PC-9 (cell line): ENCODE data around the gene ETFA. TPM values are rescaled to one million over a fixed set of nuclear protein-coding genes. Genes with fewer than 3 reads are reported as not detected.
"Not testable (repeated sequence)": the region's sequence is repeated elsewhere in the genome, so short reads cannot be mapped to it uniquely, and the experiment has no call there.

ENCODE experiments used
- BruUV-seq: library from RNA; stranded (reverse); fragments of 400-500 nt; replicated peaks from 2 replicates; lab custom pipeline; 2021; lab: Mats Ljungman, UMichigan
- CTCF ChIA-PET: fragments of 300-600 bp; sonication (Branson Sonifier 250); formaldehyde crosslinking; loops from one replicate; lab custom pipeline; 2022; ENCODE audit warnings: antibody characterized with exemption; lab: Charles Lee
- POLR2A ChIA-PET: fragments of 300-600 bp; sonication (Branson Sonifier 250); formaldehyde crosslinking; loops from one replicate; lab custom pipeline; 2022; ENCODE audit warnings: antibody characterized with exemption; ENCODE audit not compliant: unreplicated experiment; lab: Charles Lee
- DNase-seq, 2 experiments: peaks; one replicate each; pipeline versions ENCODE4 v3.0.0 to v3.0.0-alpha.2; 2015 to 2022; ENCODE audit warnings: mixed read lengths in 1 of 2
- H2AFZ ChIP-seq: fragments of 200-600 bp; sonication (generic); 2 replicates; pipeline ENCODE4 v1.8.1; 2017; ENCODE audit warnings: antibody characterized with exemption
- H3F3A ChIP-seq: fragments of 200-600 bp; sonication (generic); 2 replicates; pipeline ENCODE4 v1.8.1; 2017; ENCODE audit warnings: antibody characterized with exemption, mild to moderate bottlenecking, low read depth; ENCODE audit not compliant: insufficient read depth
- H3K27ac ChIP-seq: fragments of 200-600 bp; sonication (generic); 2 replicates; pipeline ENCODE4 v1.6.1; 2016; ENCODE audit warnings: mixed run types
- H3K27me3 ChIP-seq: fragments of 200-600 bp; sonication (generic); 2 replicates; pipeline ENCODE4 v1.6.1; 2016; ENCODE audit warnings: low read depth, mixed run types; ENCODE audit not compliant: insufficient read depth
- H3K36me3 ChIP-seq: fragments of 200-600 bp; sonication (generic); 2 replicates; pipeline ENCODE4 v1.6.1; 2016; ENCODE audit warnings: low read depth, mixed run types
- H3K4me1 ChIP-seq: fragments of 200-600 bp; sonication (generic); replicated peaks from 2 replicates; pipeline ENCODE4 v1.6.1; 2016; ENCODE audit warnings: mixed run types; ENCODE audit not compliant: insufficient read depth
- H3K4me2 ChIP-seq: fragments of 200-600 bp; sonication (generic); 2 replicates; pipeline ENCODE4 v1.6.1; 2017; ENCODE audit warnings: mixed run types
- H3K4me3 ChIP-seq: fragments of 200-600 bp; sonication (generic); 2 replicates; pipeline ENCODE4 v1.6.1; 2016; ENCODE audit warnings: mixed run types
- H3K79me2 ChIP-seq: fragments of 200-600 bp; sonication (generic); 2 replicates; pipeline ENCODE4 v1.6.1; 2017; ENCODE audit warnings: low read depth, mixed run types
- H3K9me2 ChIP-seq: fragments of 200-600 bp; sonication (generic); 2 replicates; pipeline ENCODE4 v1.8.1; 2017; ENCODE audit warnings: mild to moderate bottlenecking; ENCODE audit not compliant: insufficient read depth
- H3K9me3 ChIP-seq: fragments of 200-600 bp; sonication (generic); 2 replicates; pipeline ENCODE4 v1.8.1; 2016; ENCODE audit warnings: low read depth; ENCODE audit not compliant: insufficient read depth
- H4K20me1 ChIP-seq: fragments of 200-600 bp; sonication (generic); 2 replicates; pipeline ENCODE4 v1.8.1; 2017; ENCODE audit not compliant: insufficient read depth
- EZH2 ChIP-seq: fragments of 200-600 bp; sonication (generic); IDR thresholded peaks from 2 replicates; pipeline ENCODE4 v1.8.0; 2017; ENCODE audit warnings: antibody characterized with exemption, low read depth
- intact Hi-C: fragments of 100-400 bp; cut with micrococcal nuclease; formaldehyde crosslinking; loops from one replicate; pipeline ENCODE4 v1.10.0; 2022; ENCODE audit not compliant: unreplicated experiment
- total RNA-seq: library from RNA; stranded (reverse); gene quantifications from 2 replicates; pipeline ENCODE4 v1.2.3, GENCODE V29; 2021
- TF ChIP-seq, protein P1 (sequence below): fragments of 200-600 bp; sonication (generic); conservative IDR thresholded peaks from 2 replicates; pipeline ENCODE4 v1.6.1; 2017; ENCODE audit warnings: mixed run types, antibody characterized with exemption, mild to moderate bottlenecking, moderate library complexity

ETFA gene
- total RNA-seq, 1 experiment from 2014 or later, result 187 TPM

DNA sequence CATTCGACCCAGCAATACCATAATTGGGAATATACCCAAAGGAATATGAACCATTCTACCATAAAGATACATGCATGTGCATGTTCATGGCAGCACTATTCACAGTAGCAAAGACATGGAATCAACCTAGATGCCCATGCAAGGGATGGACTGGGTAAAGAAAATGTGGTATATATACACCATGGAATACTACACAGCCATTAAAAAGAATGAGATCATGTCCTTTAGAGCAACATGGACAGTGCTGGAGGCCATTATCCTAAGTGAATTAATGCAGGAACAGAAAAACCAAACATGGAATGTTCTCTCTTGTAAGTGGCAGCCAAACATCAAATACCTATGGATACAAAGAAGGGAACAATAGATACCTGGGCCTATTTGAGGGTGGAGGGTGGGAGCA is 7.4 kb downstream of the ETFA start:
- peaks cover 7% of the 10 kb centered on the region; the same call in 1 of the 2 replicates for H3K4me1 ChIP-seq
- H3K36me3 ChIP-seq, result peaks cover 16% of the 10 kb centered on the region
- no peak overlapping the region for H3K27ac ChIP-seq
- no peak for DNase-seq
- H3K4me2 ChIP-seq, result no peak overlapping the region
- no peak overlapping the region for H3K4me3 ChIP-seq
- no peaks in the 10 kb centered on the region for H3K9me3 ChIP-seq
- intact Hi-C loops, result no loop called here
- peaks cover 11% of the 10 kb centered on the region; the same call in 1 of the 2 replicates for H3F3A ChIP-seq
- H4K20me1 ChIP-seq, result peaks cover 71% of the 10 kb centered on the region
- H3K27me3 ChIP-seq, result no peaks in the 10 kb centered on the region
- no TSS peak for BruUV-seq
- no peak for TF ChIP-seq EZH2
- TF ChIP-seq, protein P1, sequence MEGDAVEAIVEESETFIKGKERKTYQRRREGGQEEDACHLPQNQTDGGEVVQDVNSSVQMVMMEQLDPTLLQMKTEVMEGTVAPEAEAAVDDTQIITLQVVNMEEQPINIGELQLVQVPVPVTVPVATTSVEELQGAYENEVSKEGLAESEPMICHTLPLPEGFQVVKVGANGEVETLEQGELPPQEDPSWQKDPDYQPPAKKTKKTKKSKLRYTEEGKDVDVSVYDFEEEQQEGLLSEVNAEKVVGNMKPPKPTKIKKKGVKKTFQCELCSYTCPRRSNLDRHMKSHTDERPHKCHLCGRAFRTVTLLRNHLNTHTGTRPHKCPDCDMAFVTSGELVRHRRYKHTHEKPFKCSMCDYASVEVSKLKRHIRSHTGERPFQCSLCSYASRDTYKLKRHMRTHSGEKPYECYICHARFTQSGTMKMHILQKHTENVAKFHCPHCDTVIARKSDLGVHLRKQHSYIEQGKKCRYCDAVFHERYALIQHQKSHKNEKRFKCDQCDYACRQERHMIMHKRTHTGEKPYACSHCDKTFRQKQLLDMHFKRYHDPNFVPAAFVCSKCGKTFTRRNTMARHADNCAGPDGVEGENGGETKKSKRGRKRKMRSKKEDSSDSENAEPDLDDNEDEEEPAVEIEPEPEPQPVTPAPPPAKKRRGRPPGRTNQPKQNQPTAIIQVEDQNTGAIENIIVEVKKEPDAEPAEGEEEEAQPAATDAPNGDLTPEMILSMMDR, result no peak
- ChIA-PET POLR2A (no interaction called here), CTCF (no interaction called here)
- peaks cover 100% of the 10 kb centered on the region for H3K79me2 ChIP-seq
- H2AFZ ChIP-seq, result no peak overlapping the region
- H3K9me2 ChIP-seq, result no peaks in the 10 kb centered on the region

DNA sequence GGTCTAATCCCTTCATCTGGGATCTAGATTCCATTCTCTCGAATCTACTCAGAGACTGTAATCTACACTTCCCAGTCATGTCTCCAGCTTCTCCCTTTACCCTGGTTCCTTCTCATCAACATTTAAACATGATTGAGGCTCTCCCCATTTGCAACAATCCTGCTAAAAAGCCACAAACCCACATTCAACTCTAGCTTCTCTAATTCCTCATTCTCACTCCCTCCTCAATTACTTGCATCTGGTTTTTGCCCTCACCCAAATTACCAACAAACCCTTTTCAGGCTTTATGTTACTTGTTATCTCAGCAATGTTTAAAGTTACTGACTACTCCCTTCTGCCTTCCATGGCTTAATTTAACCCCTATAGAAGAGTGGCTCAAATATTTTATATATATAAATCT is 11.5 kb downstream of the ETFA start:
- no peak overlapping the region for H3K4me3 ChIP-seq
- TF ChIP-seq EZH2, result no peak
- H3K4me2 ChIP-seq, result no peak overlapping the region
- H3K79me2 ChIP-seq, result peaks cover 96% of the 10 kb centered on the region
- BruUV-seq, result no TSS peak
- peaks cover 71% of the 10 kb centered on the region for H4K20me1 ChIP-seq
- H3K4me1 ChIP-seq, result no peaks in the 10 kb centered on the region
- H3K27me3 ChIP-seq, result no peaks in the 10 kb centered on the region
- no peak overlapping the region for H2AFZ ChIP-seq
- DNase-seq, result no peak
- H3K9me2 ChIP-seq, result no peaks in the 10 kb centered on the region
- no peaks in the 10 kb centered on the region for H3K9me3 ChIP-seq
- intact Hi-C loops, result no loop called here
- H3K36me3 ChIP-seq, result peaks cover 7% of the 10 kb centered on the region
- no peak overlapping the region for H3K27ac ChIP-seq
- POLR2A ChIA-PET, result interaction anchor here (0.6 to 0.7 kb wide), 2 partner anchors 24 to 135 kb away, joined by 3 to 4 read pairs; no protein-coding TSS in a partner anchor
- H3F3A ChIP-seq, result peaks cover 11% of the 10 kb centered on the region; the same call in 1 of the 2 replicates
- CTCF ChIA-PET, result no interaction called here

DNA sequence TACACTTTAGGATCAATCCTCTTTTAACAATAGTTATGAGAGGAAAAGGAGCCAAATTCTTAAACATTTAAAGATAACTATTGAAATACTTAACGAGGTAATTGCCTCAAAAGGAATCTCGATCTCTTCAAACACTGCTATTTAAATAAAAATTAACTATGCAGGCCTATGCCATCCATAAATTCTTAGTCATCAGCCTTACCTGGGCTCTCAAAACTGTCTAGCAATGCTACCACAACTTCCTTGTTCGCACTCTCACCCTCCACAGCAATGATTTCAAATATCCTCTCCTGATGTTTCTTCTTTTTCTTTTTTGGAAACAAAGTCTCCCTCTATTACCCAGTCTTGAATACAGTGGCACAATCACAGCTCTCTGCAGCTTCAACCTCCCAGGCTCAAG is 12.3 kb downstream of the ETFA start:
- no peak overlapping the region for H3K4me2 ChIP-seq
- ChIA-PET POLR2A (no interaction called here), CTCF (no interaction called here)
- H3K79me2 ChIP-seq, result peaks cover 96% of the 10 kb centered on the region
- BruUV-seq, result no TSS peak
- H3K9me3 ChIP-seq, result no peaks in the 10 kb centered on the region
- no peaks in the 10 kb centered on the region for H3K4me1 ChIP-seq
- peaks cover 11% of the 10 kb centered on the region; the same call in 1 of the 2 replicates for H3F3A ChIP-seq
- H3K4me3 ChIP-seq, result no peak overlapping the region
- peaks cover 74% of the 10 kb centered on the region for H4K20me1 ChIP-seq
- H3K27ac ChIP-seq, result no peak overlapping the region; the same call in 1 of the 2 replicates
- no peak for DNase-seq
- H3K9me2 ChIP-seq, result no peaks in the 10 kb centered on the region
- no peaks in the 10 kb centered on the region for H3K27me3 ChIP-seq
- no peak overlapping the region for H2AFZ ChIP-seq
- intact Hi-C loops, result no loop called here
- TF ChIP-seq EZH2, result no peak
- TF ChIP-seq, protein P1, result no peak
- H3K36me3 ChIP-seq, result peaks cover 9% of the 10 kb centered on the region

DNA sequence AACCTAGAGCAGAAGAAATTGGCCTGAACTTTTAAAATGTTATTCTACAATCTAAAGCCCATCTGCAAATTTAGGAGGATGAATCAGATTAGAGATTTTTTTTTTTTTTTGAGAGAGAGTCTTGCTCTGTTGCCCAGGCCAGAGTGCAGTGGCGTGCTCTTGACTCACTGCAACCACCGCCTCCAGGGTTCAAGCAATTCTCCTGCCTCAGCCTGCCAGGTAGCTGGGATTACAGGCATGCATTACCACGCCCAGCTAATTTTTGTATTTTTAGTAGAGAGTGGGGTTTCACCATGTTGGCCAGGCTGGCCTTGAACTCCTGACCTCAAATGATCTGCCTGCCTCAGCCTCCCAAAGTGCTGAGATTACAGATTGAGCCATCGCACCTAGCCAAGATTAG is 13.3 kb downstream of the ETFA start:
- DNase-seq, intact Hi-C loops, H3K36me3 ChIP-seq, H3K27me3 ChIP-seq, H3K27ac ChIP-seq, H3K9me2 ChIP-seq, H2AFZ ChIP-seq, H3K9me3 ChIP-seq, H3K4me2 ChIP-seq, H3K4me3 ChIP-seq, BruUV-seq, H3K4me1 ChIP-seq: not testable (repeated sequence)
- ChIA-PET POLR2A (interaction anchor here (0.6 kb wide), 1 partner anchor 219 kb away, joined by 4 read pairs; no protein-coding TSS in a partner anchor), CTCF (interaction anchor here (0.7 kb wide), 1 partner anchor 36 kb away, joined by 5 read pairs; no protein-coding TSS in a partner anchor)
- Histone ChIP-seq H4K20me1 (peaks cover 71% of the 10 kb centered on the region), H3F3A (peaks cover 11% of the 10 kb centered on the region; the same call in 1 of the 2 replicates), H3K79me2 (peaks cover 96% of the 10 kb centered on the region)
